Brain microvascular endothelial cell (primary cell): ENCODE data around the gene CCBE1.

Experiments used
- DNase-seq: peaks from one replicate; pipeline ENCODE4 v3.0.0-alpha.2; 2020
- H3K27ac ChIP-seq: fragments of 250-450 bp; sonication (Bioruptor Pico); 2 replicates; pipeline ENCODE4 v1.5.1; 2020; ENCODE audit warnings: mild to moderate bottlenecking, moderate library complexity
- H3K27me3 ChIP-seq: fragments of 250-450 bp; sonication (Bioruptor Pico); replicated peaks from 2 replicates; pipeline ENCODE4 v1.5.1; 2020; ENCODE audit warnings: mild to moderate bottlenecking
- H3K36me3 ChIP-seq: fragments of 250-450 bp; sonication (Bioruptor Pico); replicated peaks from 2 replicates; pipeline ENCODE4 v1.5.1; 2020; ENCODE audit warnings: mild to moderate bottlenecking
- H3K4me3 ChIP-seq: 2 replicates; pipeline ENCODE4 v1.5.1; 2011; ENCODE audit warnings: low read depth, mild to moderate bottlenecking, control low read depth, low read length, moderate library complexity
- CTCF ChIP-seq: IDR thresholded peaks from 2 replicates; pipeline ENCODE4 v1.5.1; 2011; ENCODE audit warnings: low read depth, mild to moderate bottlenecking, moderate library complexity, low read length, control low read depth, inconsistent platforms; ENCODE audit errors: missing control alignments
- in situ Hi-C: cut with HindIII; loops from 2 replicates; pipeline ENCODE4 v1.10.0; 2017; ENCODE audit warnings: low sequenced_read_pairs, low pct_ligation_motif_present

CCBE1 gene

DNA sequence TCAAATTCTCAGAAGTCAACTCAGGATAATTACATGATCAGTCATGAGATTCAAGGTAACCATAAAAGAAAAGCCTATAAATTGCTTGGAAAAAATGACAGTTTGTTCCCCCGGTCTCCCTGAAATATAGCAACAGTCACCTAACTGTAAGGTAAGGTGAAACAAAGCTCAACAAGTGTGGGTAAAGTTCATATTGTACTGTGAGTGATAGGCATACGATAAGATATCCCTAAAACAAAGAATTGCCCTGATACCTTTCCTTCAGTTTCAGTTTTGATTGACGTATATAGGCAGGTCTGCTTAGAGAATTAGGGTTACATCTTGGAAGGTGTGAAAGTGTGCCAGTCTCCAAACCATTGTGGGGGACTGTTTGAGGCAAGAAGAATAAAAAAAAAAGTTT lies 4.0 kb upstream of the CCBE1 start:
- H3K4me3 ChIP-seq, result no peak overlapping the region
- no peaks in the 10 kb centered on the region for H3K36me3 ChIP-seq
- no peak overlapping the region for H3K27ac ChIP-seq
- TF ChIP-seq CTCF, result no peak
- in situ Hi-C loops, result no loop called here
- no peaks in the 10 kb centered on the region for H3K27me3 ChIP-seq
- no peak for DNase-seq

DNA sequence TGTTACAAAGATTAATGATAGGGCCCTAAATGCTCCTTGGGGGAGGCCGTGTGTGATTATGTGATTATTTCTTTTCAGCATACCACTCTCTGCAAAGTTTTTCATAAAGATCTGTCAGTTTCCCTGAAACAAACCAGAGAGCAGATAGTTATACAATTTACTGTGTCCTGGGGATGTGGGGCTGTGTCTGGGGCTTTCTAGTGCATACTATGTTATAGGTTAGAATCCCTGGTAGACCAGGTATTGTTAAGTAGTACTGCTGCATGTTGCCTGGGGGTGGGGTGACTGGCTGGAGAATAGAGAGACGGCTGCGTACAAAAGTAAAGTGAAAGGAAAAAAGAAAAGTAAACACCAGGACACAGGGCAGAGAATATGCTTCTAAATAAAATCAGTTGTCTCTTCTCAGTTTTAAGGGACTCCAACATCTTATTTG lies 3.3 kb upstream of the CCBE1 start:
- in situ Hi-C loops, result no loop called here
- DNase-seq, result no peak
- Histone ChIP-seq H3K36me3 (no peaks in the 10 kb centered on the region), H3K27ac (no peak overlapping the region), H3K4me3 (no peak overlapping the region), H3K27me3 (no peaks in the 10 kb centered on the region)
- TF ChIP-seq CTCF, result no peak

GRCh38 chr18:59699750-59700534 lies 2.7 kb upstream of the CCBE1 start:
- no peak for TF ChIP-seq CTCF
- DNase-seq, result no peak
- Histone ChIP-seq H3K4me3 (no peak overlapping the region), H3K36me3 (no peaks in the 10 kb centered on the region), H3K27me3 (no peaks in the 10 kb centered on the region), H3K27ac (no peak overlapping the region)
- in situ Hi-C loops, result no loop called here

GRCh38 chr18:59699061-59699460 lies 1.8 kb upstream of the CCBE1 start:
- Histone ChIP-seq H3K27me3 (no peaks in the 10 kb centered on the region), H3K4me3 (no peak overlapping the region), H3K27ac (no peak overlapping the region), H3K36me3 (no peaks in the 10 kb centered on the region)
- no peak for TF ChIP-seq CTCF
- DNase-seq, result no peak
- in situ Hi-C loops, result no loop called here

DNA sequence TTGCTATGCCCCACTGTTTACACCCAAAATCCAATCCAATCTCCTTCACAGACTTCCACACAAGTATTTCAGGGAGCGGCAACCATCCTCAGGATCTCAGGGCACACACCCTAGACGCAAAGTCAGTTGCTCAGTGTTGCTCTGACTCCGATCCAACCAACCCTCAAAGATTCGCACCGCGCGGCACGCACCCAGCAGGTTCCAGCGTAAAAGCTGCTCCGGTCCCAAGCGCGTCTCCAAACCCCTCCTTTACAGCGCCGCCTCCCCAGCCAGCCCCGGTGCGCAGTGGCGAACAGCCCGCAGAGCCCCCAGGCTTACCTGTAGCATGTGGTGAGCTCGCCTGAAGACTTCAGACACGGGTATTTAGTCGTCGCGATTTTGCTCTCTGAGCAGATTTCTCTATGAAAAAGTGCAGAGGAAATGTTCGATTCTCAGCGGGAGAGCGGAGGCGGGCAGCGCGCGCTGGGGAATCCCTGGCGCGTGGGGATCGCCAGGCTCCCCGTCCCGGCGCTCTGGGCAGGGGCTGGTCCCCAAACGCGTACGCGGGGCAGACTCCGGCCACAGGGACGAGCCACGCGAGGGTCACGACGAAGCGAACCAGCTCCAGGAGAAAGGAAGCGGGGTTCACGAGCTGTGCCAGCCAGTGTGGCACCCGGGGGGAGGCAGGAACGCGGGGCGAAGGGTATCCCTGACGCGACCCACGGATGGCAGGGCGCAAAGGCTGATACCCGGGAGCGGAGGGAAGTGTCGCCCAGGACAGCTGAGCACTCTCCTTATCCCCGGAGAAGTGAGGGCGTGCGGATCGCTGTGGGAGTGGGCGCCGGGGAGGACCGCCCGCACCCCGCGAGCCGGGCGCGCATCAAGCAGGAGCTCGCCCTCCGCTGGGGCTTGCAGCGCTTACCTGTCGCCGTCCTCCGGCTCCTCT lies 650 bp downstream of the CCBE1 start:
- DNase-seq, result peak; percentile 42
- H3K27me3 ChIP-seq, result no peaks in the 10 kb centered on the region
- in situ Hi-C loops, result no loop called here

More for the DNA sequence above, 650 bp downstream of the CCBE1 start:
- TF ChIP-seq CTCF, result peak; percentile 1
- Histone ChIP-seq H3K27ac (peak overlapping the region; percentile 21), H3K36me3 (no peaks in the 10 kb centered on the region), H3K4me3 (peak overlapping the region; percentile 88)
